SK-N-SH (cell line): ENCODE measurements around the gene RORB. TPM values are rescaled to one million over a fixed set of nuclear protein-coding genes. Genes with fewer than 3 reads are reported as not detected.

ENCODE experiments used
- CTCF ChIA-PET: fragments of 300-600, 350-600 bp; formaldehyde crosslinking; extraction: SDS; loops from one replicate; lab custom pipeline; 2021; lab: Yijun Ruan, JAX
- POLR2A ChIA-PET: fragments of 350-600 bp; sonication (Branson Sonifier 250); formaldehyde crosslinking; extraction: SDS; loops from one replicate; lab custom pipeline; 2020; ENCODE audit warnings: antibody characterized with exemption, inconsistent platforms; lab: Yijun Ruan, JAX
- DNase-seq: peaks from one replicate; pipeline ENCODE4 v3.0.0; 2012
- H2AFZ ChIP-seq: fragments of 200-600 bp; sonication (generic); 2 replicates; pipeline ENCODE4 v1.8.1; 2016; ENCODE audit warnings: antibody characterized with exemption, mild to moderate bottlenecking, low read depth
- H3F3A ChIP-seq: fragments of 200-600 bp; sonication (generic); replicated peaks from 2 replicates; pipeline ENCODE3; 2016; ENCODE audit warnings: antibody characterized with exemption, mild to moderate bottlenecking; ENCODE audit not compliant: insufficient read depth
- H3K27ac ChIP-seq, 2 experiments: fragments of 200-500 bp in 1 of 2; fragments of 200-600 bp in 1 of 2; sonication (Bioruptor generic) in 1 of 2; sonication (generic), shearing (Covaris generic) in 1 of 2; 2 replicates each; pipeline versions ENCODE4 v1.5.1 to v1.6.1; 2014 to 2016; ENCODE audit warnings: low read depth in 2 of 2, inconsistent platforms in 1 of 2, low read length in 1 of 2, mild to moderate bottlenecking in 1 of 2, mixed read lengths in 1 of 2
- H3K27me3 ChIP-seq: fragments of 200-600 bp; sonication (generic), shearing (Covaris generic); 2 replicates; pipeline ENCODE4 v1.6.1; 2016; ENCODE audit warnings: mixed run types; ENCODE audit not compliant: insufficient read depth
- H3K36me3 ChIP-seq, 2 experiments: fragments of 200-500 bp in 1 of 2; fragments of 200-600 bp in 1 of 2; sonication (Bioruptor generic) in 1 of 2; sonication (generic) in 1 of 2; replicated peaks in 1 of 2; 2 replicates each; pipeline versions ENCODE3 to v1.5.1; 2014 to 2016; ENCODE audit warnings: low read length in 1 of 2, mild to moderate bottlenecking in 1 of 2; ENCODE audit not compliant: insufficient read depth in 2 of 2, control insufficient read depth in 1 of 2
- H3K4me1 ChIP-seq, 2 experiments: fragments of 200-500 bp in 1 of 2; fragments of 200-600 bp in 1 of 2; sonication (Bioruptor generic) in 1 of 2; sonication (generic), shearing (Covaris generic) in 1 of 2; 2 replicates each; pipeline versions ENCODE4 v1.5.1 to v1.6.1; 2014 to 2016; ENCODE audit warnings: low read depth in 1 of 2, low read length in 1 of 2, mixed run types in 1 of 2; ENCODE audit not compliant: insufficient read depth in 2 of 2, control insufficient read depth in 1 of 2
- H3K4me2 ChIP-seq: fragments of 200-600 bp; sonication (generic), shearing (Covaris generic); 2 replicates; pipeline ENCODE4 v1.6.1; 2017; ENCODE audit warnings: mixed run types
- H3K4me3 ChIP-seq, 2 experiments: fragments of 200-500 bp in 1 of 2; fragments of 200-600 bp in 1 of 2; sonication (Bioruptor generic) in 1 of 2; sonication (generic), shearing (Covaris generic) in 1 of 2; 2 replicates each; pipeline versions ENCODE4 v1.5.1 to v1.8.1; 2014 to 2016; ENCODE audit warnings: low read depth in 2 of 2, inconsistent platforms in 1 of 2, low read length in 1 of 2, mild to moderate bottlenecking in 1 of 2, mixed read lengths in 1 of 2, moderate library complexity in 1 of 2
- H3K79me2 ChIP-seq: fragments of 200-600 bp; sonication (generic); 2 replicates; pipeline ENCODE4 v1.8.1; 2017; ENCODE audit warnings: mild to moderate bottlenecking; ENCODE audit not compliant: insufficient read depth
- H3K9ac ChIP-seq: fragments of 200-600 bp; sonication (generic); 2 replicates; pipeline ENCODE4 v1.6.1; 2017; ENCODE audit warnings: mixed run types
- H3K9me2 ChIP-seq: fragments of 200-600 bp; sonication (generic); 2 replicates; pipeline ENCODE4 v1.6.1; 2017; ENCODE audit warnings: mixed run types
- H3K9me3 ChIP-seq: fragments of 200-600 bp; sonication (generic); 2 replicates; pipeline ENCODE4 v1.6.1; 2017; ENCODE audit warnings: mixed run types, mild to moderate bottlenecking, moderate library complexity
- H4K20me1 ChIP-seq: fragments of 200-600 bp; sonication (generic); 2 replicates; pipeline ENCODE4 v1.6.1; 2017; ENCODE audit warnings: mild to moderate bottlenecking, mixed run types; ENCODE audit not compliant: insufficient read depth
- CTCF ChIP-seq: fragments of 200-600 bp; sonication (generic); IDR thresholded peaks from 2 replicates; pipeline ENCODE4 v1.6.1; 2017; ENCODE audit warnings: antibody characterized with exemption, mild to moderate bottlenecking, moderate library complexity
- FOXJ3 ChIP-seq: sonication (generic); formaldehyde crosslinking; IDR thresholded peaks from 2 replicates; pipeline ENCODE4 v1.5.1; 2020; ENCODE audit warnings: mild to moderate bottlenecking, missing genetic modification reagents
- JUND ChIP-seq: IDR thresholded peaks from 2 replicates; pipeline ENCODE4 v1.4.0; 2012
- MXI1 ChIP-seq: IDR thresholded peaks from 2 replicates; pipeline ENCODE4 v1.6.1; 2012; ENCODE audit warnings: mild to moderate bottlenecking, low read depth, low read length, improper control_type of control experiment
- NFIC ChIP-seq: IDR thresholded peaks from 2 replicates; pipeline ENCODE4 v1.4.0; 2012; ENCODE audit warnings: borderline replicate concordance
- PBX3 ChIP-seq: IDR thresholded peaks from 2 replicates; pipeline ENCODE4; 2012
- RAD21 ChIP-seq: IDR thresholded peaks from 2 replicates; pipeline ENCODE4 v1.6.1; 2012; ENCODE audit warnings: mild to moderate bottlenecking, low read length
- RCOR1 ChIP-seq: fragments of 150-350 bp; IDR thresholded peaks from 2 replicates; pipeline ENCODE4 v1.6.1; 2017; ENCODE audit warnings: antibody characterized with exemption, low read length
- RXRA ChIP-seq: IDR thresholded peaks from 2 replicates; pipeline ENCODE4 v1.4.0; 2012; ENCODE audit warnings: low read depth, mild to moderate bottlenecking, borderline replicate concordance
- SMC3 ChIP-seq: IDR thresholded peaks from 2 replicates; pipeline ENCODE4 v1.6.1; 2012; ENCODE audit warnings: low read depth, low read length, improper control_type of control experiment
- TAF1 ChIP-seq: IDR thresholded peaks from 2 replicates; pipeline ENCODE4 v1.6.1; 2012; ENCODE audit warnings: low read depth, mild to moderate bottlenecking, low read length, moderate library complexity, borderline replicate concordance
- WGBS: methylation state at CpG from one replicate; pipeline ENCODE4 v1.1.6; 2017; ENCODE audit warnings: low lambda C conversion rate; 5-methylcytosine and 5-hydroxymethylcytosine counted together
- polyA plus RNA-seq, 3 experiments: library from polyadenylated mRNA; depleted of rRNA; stranded (reverse); fragments of >200 nt; gene quantifications; 2 replicates each; pipeline ENCODE4 v1.2.3, GENCODE V29; 2012
- TF ChIP-seq, protein P1 (sequence below): fragments of 150-350 bp; IDR thresholded peaks from 2 replicates; pipeline ENCODE4 v1.6.1; 2017; ENCODE audit warnings: antibody characterized with exemption, low read length, low read depth, borderline replicate concordance

Gene RORB
- polyA plus RNA-seq, 1 of the 3 experiments (the other 2 are of a cell fraction) = 0.13 TPM

DNA sequence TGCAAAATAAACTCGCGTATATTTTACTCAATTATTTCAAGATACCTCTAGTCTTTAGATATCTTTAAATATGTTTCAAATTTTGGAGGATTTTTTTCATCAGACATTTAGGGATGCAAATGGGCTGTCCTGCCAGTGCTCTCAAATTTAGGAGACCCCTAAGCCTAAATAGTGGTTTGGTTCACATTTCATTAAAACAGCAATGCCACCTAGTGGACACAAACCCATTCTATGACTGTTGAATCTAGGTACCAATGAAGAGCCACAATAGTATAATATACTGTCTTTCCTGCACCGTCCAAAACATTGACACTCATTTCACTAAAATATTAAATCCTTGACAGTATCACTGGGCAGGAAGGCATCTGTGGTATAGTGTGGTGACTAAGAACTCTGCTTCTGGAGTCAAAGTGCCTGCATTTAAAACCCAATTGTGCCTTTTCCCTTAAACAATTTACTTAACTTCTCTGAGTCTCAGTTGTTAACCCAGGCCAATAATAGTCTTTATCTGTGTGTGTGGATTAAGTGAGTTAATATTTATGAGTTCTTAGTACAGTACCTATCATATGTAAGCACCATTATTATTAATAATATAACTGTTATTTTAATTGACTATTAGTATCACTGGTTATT lies 148.0 kb downstream of the RORB start:
- ChIA-PET POLR2A (no interaction called here), CTCF (interaction anchor here (0.9 to 1.3 kb wide), 3 partner anchors 10 to 82 kb away, joined by 3 read pairs; no protein-coding TSS in a partner anchor)
- Histone ChIP-seq H2AFZ (no peak overlapping the region), H3K79me2 (no peaks in the 10 kb centered on the region), H3K9me3 (no peaks in the 10 kb centered on the region), H3K27ac (no peak overlapping the region), H3K4me1 (no peaks in the 10 kb centered on the region; a peak in 1 of 4 replicates), H3K9ac (no peak overlapping the region), H3K9me2 (no peaks in the 10 kb centered on the region), H3K36me3 (no peaks in the 10 kb centered on the region), H3K27me3 (no peaks in the 10 kb centered on the region), H3F3A (no peaks in the 10 kb centered on the region), H3K4me2 (no peak overlapping the region)
- WGBS = 62% methylated on average over 3 of the region's 3 CpGs
- peak; percentile 32 for DNase-seq
- TF ChIP-seq JUND (no peak), RXRA (no peak), FOXJ3 (CRISPR knock-in tag) (no peak), CTCF (peak; percentile 68), TAF1 (no peak), RCOR1 (no peak), SMC3 (peak; percentile 28; the same call in 1 of the 2 replicates), RAD21 (peak; percentile 69), MXI1 (no peak)
- TF ChIP-seq, protein P1, sequence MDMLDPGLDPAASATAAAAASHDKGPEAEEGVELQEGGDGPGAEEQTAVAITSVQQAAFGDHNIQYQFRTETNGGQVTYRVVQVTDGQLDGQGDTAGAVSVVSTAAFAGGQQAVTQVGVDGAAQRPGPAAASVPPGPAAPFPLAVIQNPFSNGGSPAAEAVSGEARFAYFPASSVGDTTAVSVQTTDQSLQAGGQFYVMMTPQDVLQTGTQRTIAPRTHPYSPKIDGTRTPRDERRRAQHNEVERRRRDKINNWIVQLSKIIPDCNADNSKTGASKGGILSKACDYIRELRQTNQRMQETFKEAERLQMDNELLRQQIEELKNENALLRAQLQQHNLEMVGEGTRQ = no peak
- TF ChIP-seq, all 33 proteins: peak for 3
- Histone ChIP-seq H3K4me3 (no peak overlapping the region; a peak in 1 of 4 replicates), H4K20me1 (no peaks in the 10 kb centered on the region)

DNA sequence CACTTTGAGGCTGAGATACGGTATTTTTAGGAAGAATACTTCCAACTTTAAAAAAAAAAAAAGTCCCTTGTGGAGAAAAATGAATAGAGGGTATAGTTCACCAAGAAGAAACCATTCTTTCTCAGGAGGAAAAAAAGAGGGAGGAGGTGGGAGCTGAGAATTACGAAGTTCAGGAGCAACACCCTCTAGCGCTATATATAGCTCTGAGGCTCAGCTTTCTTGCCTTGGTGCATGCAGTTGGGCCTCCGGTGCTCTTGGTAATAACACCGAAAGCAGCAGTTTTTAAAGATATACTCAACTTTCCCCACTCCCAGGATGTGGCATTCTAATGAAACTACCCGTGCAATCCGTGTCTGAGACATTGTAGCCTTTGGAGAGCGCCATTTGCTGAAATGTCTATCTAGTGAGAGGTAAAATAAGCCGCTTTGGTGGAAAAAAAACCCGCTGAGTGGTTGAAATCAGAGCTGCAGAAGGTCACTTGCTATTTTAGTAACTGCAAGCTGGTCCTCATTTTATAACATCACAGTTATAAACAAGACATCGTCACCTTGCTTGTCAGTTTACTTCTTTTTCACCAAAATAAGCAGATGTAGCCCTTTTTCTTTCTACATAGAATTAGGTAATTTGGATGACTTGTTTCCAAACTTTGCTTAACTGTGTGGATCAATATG lies 156.4 kb downstream of the RORB start:
- Histone ChIP-seq H4K20me1 (no peaks in the 10 kb centered on the region), H3K36me3 (no peaks in the 10 kb centered on the region), H3K27me3 (no peaks in the 10 kb centered on the region), H3K9me3 (no peaks in the 10 kb centered on the region), H3K4me2 (no peak overlapping the region), H3K9me2 (no peaks in the 10 kb centered on the region), H2AFZ (no peak overlapping the region), H3K9ac (no peak overlapping the region), H3K4me3 (no peak overlapping the region), H3F3A (no peaks in the 10 kb centered on the region), H3K27ac (no peak overlapping the region), H3K79me2 (no peaks in the 10 kb centered on the region), H3K4me1 (no peaks in the 10 kb centered on the region)
- DNase-seq = no peak
- WGBS = 48% methylated on average over 11 of the region's 11 CpGs
- CTCF ChIA-PET = interaction anchor here (0.6 to 1.7 kb wide), 3 partner anchors 10 to 85 kb away, joined by 3 to 4 read pairs (median 3); no protein-coding TSS in a partner anchor
- POLR2A ChIA-PET = no interaction called here
- no peak for TF ChIP-seq NFIC
- TF ChIP-seq MXI1 = no peak
- no peak for TF ChIP-seq PBX3
